ENCODE data around the gene ALKBH5. TPM values are rescaled to one million over a fixed set of nuclear protein-coding genes. Genes with fewer than 3 reads are reported as not detected.

The ALKBH5 gene
- polyA plus RNA-seq, 3 donors: 50.4 to 79.1 (median 78.9) TPM

DNA sequence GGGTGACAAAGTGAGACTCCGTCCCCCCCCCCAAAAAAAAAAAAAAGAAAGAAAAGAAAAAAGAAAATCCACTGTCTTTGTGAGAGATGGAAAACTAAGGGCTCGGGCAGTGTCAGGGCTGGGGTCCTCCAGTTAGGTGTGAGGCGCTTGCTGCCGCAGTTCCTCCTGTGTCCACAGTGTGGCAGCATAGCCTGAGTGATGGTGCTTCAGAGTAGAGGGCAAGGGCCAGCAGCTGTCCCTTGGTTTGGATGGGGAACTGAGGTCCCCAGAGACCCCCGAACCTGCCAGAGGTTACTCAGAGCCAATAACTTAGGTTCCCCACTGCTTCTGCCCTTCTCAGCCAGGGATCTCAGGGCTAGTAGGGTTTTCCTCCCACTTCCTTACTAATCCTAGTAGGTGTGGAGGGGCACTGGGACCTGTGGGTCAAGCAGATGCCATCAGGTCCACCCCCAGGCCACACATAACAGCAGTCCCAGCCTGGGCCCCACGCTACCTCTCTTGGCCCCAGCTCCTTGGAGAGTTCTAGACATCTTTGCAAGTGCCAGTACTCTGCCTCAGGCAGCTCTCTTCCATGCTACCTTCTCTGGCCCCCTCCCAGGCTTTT lies 33.9 kb downstream of the ALKBH5 start:
- Histone ChIP-seq H3K9me3 (replicated peaks in 1 of 2; ENCODE audit: control insufficient read depth in 1 of 2, insufficient read depth in 1 of 2, low read length in 2 of 2) (no peaks in the 10 kb centered on the region), H3K4me3 (replicated peaks in 1 of 3; ENCODE audit: low read depth in 2 of 3, low read length in 3 of 3) (no peak overlapping the region), H3K36me3 (replicated peaks in 1 of 2; ENCODE audit: control insufficient read depth in 1 of 2, insufficient read depth in 2 of 2, low read length in 2 of 2) (no peaks in the 10 kb centered on the region), H3K27ac (ENCODE audit: low read depth in 1 of 2, low read length in 2 of 2) (no peak overlapping the region), H4K20me1 (ENCODE audit: insufficient read depth, low read length) (no peaks in the 10 kb centered on the region), H2AFZ (ENCODE audit: insufficient read depth, low read depth, low read length, poor library complexity, severe bottlenecking) (no peak overlapping the region), H3K79me2 (ENCODE audit: insufficient read depth, low read length) (no peaks in the 10 kb centered on the region), H3K4me1 (ENCODE audit: control insufficient read depth in 1 of 2, insufficient read depth in 2 of 2, low read length in 2 of 2) (no peaks in the 10 kb centered on the region), H3K9ac (ENCODE audit: insufficient read depth, low read length, poor library complexity, severe bottlenecking) (no peak overlapping the region), H3K4me2 (replicated peaks; ENCODE audit: extremely low read depth, low read length, poor library complexity, severe bottlenecking) (no peak overlapping the region), H3K27me3 (ENCODE audit: control insufficient read depth in 2 of 2, insufficient read depth in 2 of 2, low read length in 2 of 2) (no peaks in the 10 kb centered on the region)
- no peaks in the 10 kb centered on the region for H3K9me3 Mint-ChIP-seq
- no peak overlapping the region for H3K4me3 Mint-ChIP-seq
- H3K36me3 Mint-ChIP-seq: peaks cover 0 to 4% of the 10 kb centered on the region in 2 donors
- 11% methylated on average over 4 of the region's 6 CpGs for WGBS (ENCODE audit: insufficient coverage)
- H3K27ac Mint-ChIP-seq: peak overlapping the region in 1 of 7 donors; percentile 6
- TF ChIP-seq, protein P1, sequence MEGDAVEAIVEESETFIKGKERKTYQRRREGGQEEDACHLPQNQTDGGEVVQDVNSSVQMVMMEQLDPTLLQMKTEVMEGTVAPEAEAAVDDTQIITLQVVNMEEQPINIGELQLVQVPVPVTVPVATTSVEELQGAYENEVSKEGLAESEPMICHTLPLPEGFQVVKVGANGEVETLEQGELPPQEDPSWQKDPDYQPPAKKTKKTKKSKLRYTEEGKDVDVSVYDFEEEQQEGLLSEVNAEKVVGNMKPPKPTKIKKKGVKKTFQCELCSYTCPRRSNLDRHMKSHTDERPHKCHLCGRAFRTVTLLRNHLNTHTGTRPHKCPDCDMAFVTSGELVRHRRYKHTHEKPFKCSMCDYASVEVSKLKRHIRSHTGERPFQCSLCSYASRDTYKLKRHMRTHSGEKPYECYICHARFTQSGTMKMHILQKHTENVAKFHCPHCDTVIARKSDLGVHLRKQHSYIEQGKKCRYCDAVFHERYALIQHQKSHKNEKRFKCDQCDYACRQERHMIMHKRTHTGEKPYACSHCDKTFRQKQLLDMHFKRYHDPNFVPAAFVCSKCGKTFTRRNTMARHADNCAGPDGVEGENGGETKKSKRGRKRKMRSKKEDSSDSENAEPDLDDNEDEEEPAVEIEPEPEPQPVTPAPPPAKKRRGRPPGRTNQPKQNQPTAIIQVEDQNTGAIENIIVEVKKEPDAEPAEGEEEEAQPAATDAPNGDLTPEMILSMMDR (IDR thresholded peaks at IDR 0.05): peak; percentile 91
- H3K4me1 Mint-ChIP-seq: no peaks in the 10 kb centered on the region
- DNase-seq: peak; percentile 51 to 65 (median 63)
- intact Hi-C loops (cut with micrococcal nuclease): no loop called here
- H3K27me3 Mint-ChIP-seq (ENCODE audit: low read depth in 3 of 3): peaks cover 0 to 2% (median 2%) of the 10 kb centered on the region in 3 donors

DNA sequence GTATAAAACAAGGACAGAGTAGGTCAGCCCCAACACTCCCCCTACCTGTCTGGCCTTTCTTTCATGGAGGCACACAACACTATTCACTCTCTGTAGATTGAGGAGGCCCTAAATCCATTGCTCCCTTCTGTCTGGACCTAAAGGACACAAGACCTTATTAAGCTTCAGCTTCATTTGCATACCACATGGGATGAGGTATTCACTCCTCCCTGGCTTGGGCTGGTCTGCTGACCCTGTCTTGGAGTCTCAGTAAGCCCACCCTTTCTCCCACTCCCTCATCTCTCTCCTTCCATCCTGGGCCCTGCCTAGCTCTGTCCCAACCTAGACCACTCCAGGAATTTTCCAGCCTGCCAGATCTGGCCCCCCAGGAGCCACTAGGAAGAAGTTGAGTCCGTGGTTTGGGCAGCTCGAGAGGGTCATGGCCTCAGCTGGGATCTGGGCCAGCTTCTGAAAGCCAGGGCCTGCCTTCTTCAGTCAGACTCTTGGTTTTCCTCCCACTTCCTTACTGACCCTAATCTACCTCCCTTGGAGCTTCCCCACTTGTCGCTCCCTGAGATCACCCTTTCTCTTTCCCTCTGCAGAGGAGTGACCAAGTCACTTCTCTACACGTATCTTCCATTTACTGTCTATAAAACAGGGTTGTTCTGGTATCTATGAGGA lies 35.3 kb downstream of the ALKBH5 start:
- intact Hi-C loops (cut with micrococcal nuclease): no loop called here
- Histone ChIP-seq H3K9ac (ENCODE audit: insufficient read depth, low read length, poor library complexity, severe bottlenecking) (no peak overlapping the region), H3K27ac (ENCODE audit: low read depth in 1 of 2, low read length in 2 of 2) (no peak overlapping the region), H3K4me1 (ENCODE audit: control insufficient read depth in 1 of 2, insufficient read depth in 2 of 2, low read length in 2 of 2) (no peaks in the 10 kb centered on the region), H3K79me2 (ENCODE audit: insufficient read depth, low read length) (no peaks in the 10 kb centered on the region), H3K4me3 (replicated peaks in 1 of 3; ENCODE audit: low read depth in 2 of 3, low read length in 3 of 3) (no peak overlapping the region), H3K4me2 (replicated peaks; ENCODE audit: extremely low read depth, low read length, poor library complexity, severe bottlenecking) (no peak overlapping the region), H4K20me1 (ENCODE audit: insufficient read depth, low read length) (no peaks in the 10 kb centered on the region), H3K27me3 (ENCODE audit: control insufficient read depth in 2 of 2, insufficient read depth in 2 of 2, low read length in 2 of 2) (no peaks in the 10 kb centered on the region), H3K9me3 (replicated peaks in 1 of 2; ENCODE audit: control insufficient read depth in 1 of 2, insufficient read depth in 1 of 2, low read length in 2 of 2) (no peaks in the 10 kb centered on the region), H2AFZ (ENCODE audit: insufficient read depth, low read depth, low read length, poor library complexity, severe bottlenecking) (no peak overlapping the region), H3K36me3 (replicated peaks in 1 of 2; ENCODE audit: control insufficient read depth in 1 of 2, insufficient read depth in 2 of 2, low read length in 2 of 2) (no peaks in the 10 kb centered on the region)
- peaks cover 0 to 2% of the 10 kb centered on the region in 2 donors for H3K36me3 Mint-ChIP-seq
- no peak overlapping the region for H3K4me3 Mint-ChIP-seq
- WGBS (ENCODE audit: insufficient coverage): 50% methylated on average over 2 of the region's 4 CpGs
- peaks cover 0 to 2% (median 2%) of the 10 kb centered on the region in 3 donors for H3K27me3 Mint-ChIP-seq (ENCODE audit: low read depth in 3 of 3)
- DNase-seq: no peak
- TF ChIP-seq, protein P1 (IDR thresholded peaks at IDR 0.05): no peak
- H3K27ac Mint-ChIP-seq: no peak overlapping the region
- H3K9me3 Mint-ChIP-seq: no peaks in the 10 kb centered on the region
- H3K4me1 Mint-ChIP-seq: no peaks in the 10 kb centered on the region

Measured in CD14-positive monocyte (primary cell).